ENCODE results near the gene SMYD4. TPM values are rescaled to one million over a fixed set of nuclear protein-coding genes. Genes with fewer than 3 reads are reported as not detected.

Gene SMYD4
- total RNA-seq, 1 donor from 2014 or later, result 13.2 TPM

GRCh38 chr17:1732833-1733321, 96.8 kb downstream of the SMYD4 start:
- no peak for DNase-seq (ENCODE audit: low spot score)

- DNase-seq (ENCODE audit: low spot score), result no peak
These were observed 97.4 kb downstream of the SMYD4 start for GRCh38 chr17:1732241-1732832.

GRCh38 chr17:1731194-1731506, 98.6 kb downstream of the SMYD4 start:
- DNase-seq (ENCODE audit: low spot score), result no peak

GRCh38 chr17:1730326-1731193, 99.1 kb downstream of the SMYD4 start:
- peak; percentile 81 for DNase-seq (ENCODE audit: low spot score)

GRCh38 chr17:1729966-1730325, 99.8 kb downstream of the SMYD4 start:
- DNase-seq (ENCODE audit: low spot score), result no peak

Other genes starting within 250 kb of the SMYD4 start
- gene SLC43A2, start 201.1 kb downstream of the SMYD4 start, total RNA-seq, result 27.0 TPM
- 13.2 TPM for gene SCARF1, start 184.2 kb downstream of the SMYD4 start, total RNA-seq
- 11.7 TPM for gene RILP, start 180.0 kb downstream of the SMYD4 start, total RNA-seq
- 246 TPM for gene PRPF8, start 145.0 kb downstream of the SMYD4 start, total RNA-seq
- gene TLCD2, start 119.5 kb downstream of the SMYD4 start, total RNA-seq, result 6.5 TPM
- 30.3 TPM for gene WDR81, start 105.2 kb downstream of the SMYD4 start, total RNA-seq
- gene SERPINF2, start 87.0 kb downstream of the SMYD4 start, total RNA-seq, result 2.9 TPM
- 129 TPM for gene SERPINF1, start 67.8 kb downstream of the SMYD4 start, total RNA-seq
- 85.6 TPM for gene RPA1, start 103 bp upstream of the SMYD4 start, total RNA-seq
- gene RTN4RL1, start 195.4 kb upstream of the SMYD4 start, total RNA-seq, result 9.3 TPM
- gene DPH1, start 200.3 kb upstream of the SMYD4 start, total RNA-seq, result 51.5 TPM
- 31.8 TPM for gene OVCA2, start 212.1 kb upstream of the SMYD4 start, total RNA-seq
- 20.8 TPM for gene HIC1, start 225.2 kb upstream of the SMYD4 start, total RNA-seq

Data from mucosa of gallbladder (tissue), 1 donor.